Activated CD4-positive, alpha-beta T cell treated with anti-CD3 and anti-CD28 coated beads, Interleukin-2, amount 50 U/mL, for 16 hours (primary cell): ENCODE measurements around the gene NCKAP1.

Source experiments
- DNase-seq: peaks from one replicate; pipeline ENCODE4 v3.0.0-alpha.2; 2020

Gene NCKAP1

DNA sequence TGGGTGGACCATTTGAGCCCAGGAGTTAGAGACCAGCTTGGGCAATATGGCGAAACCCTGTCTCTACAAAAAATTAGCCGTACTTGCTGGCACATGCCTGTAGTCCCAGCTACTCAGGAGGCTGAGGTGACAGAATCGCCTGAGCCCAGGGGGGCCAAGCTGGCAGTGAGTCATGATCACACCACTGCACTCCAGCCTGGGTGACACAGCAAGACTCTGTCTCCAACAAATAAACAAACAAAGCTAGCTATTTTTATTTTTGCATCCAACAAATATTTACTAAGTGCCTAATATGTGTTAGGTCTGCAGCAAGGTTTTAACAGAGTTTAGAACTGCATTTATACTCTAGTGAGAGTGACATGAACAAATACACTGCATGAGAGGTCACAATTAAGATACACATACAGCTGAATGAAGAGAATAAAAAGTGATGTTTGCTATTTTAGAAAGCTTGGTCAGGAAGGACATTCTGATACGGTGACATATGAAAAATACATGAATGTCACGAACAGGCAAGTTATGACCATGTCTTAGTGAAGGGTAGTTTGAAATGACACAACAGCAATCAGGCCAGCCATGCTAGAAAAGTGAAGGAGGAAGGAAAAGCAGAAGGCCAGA, 88.6 kb downstream of the NCKAP1 start:
- peak; percentile 56 for DNase-seq

DNA sequence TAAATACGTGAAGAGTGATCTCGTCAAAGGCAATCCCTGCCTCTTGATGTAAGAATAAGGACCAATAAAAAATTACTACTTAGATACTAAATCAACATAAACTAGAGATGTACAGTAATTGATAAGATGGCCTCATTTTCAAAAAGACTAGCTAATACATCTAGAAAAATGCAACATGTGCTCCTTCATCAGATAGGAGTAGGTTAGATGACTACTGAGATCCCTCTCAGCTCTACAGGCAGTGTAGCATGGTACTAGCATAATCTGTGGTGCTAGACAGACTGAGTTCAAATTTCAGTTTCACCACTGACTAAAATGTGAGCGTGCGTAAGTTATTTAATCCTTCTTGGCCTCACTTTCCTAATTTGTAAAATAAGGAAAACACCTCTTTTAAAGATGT, 89.2 kb downstream of the NCKAP1 start:
- peak; percentile 24 for DNase-seq

DNA sequence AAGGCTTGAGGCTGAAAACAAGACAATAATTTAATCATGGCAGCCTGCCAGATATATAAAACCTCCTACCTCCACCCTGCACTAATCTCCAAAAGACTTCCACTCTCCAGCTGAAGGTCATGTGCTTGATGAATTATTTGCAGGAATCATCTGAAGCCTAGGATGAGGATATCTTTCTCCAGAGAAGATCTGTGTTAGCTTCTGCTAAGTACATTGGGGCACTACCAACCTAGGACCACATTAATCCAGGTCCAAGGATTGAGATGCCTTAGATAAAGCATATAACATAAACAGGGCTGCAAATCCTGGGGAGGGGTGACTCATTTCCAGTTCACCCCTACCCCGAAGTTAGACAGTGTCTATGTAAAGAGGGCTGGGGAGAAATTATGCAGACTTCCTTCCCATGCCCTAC, 91.3 kb downstream of the NCKAP1 start:
- DNase-seq = no peak

DNA sequence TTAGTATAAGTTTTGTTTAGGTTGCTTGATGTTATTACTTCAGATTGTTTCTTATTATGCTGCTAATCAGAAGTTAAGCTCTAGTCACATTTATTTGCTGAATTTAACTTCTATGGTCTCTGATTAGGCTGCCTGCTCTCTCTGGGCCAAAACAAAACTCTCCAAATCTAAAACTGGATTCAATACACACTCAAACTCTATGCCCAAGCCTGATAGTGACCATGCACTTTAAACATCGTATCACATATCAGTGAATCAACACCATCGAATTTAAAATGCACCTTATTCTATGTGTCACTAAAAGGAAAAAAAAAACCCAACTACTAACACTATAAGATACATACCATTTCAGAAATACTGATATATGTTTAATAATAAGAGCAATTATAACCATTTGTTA, 94.9 kb downstream of the NCKAP1 start:
- DNase-seq = no peak

DNA sequence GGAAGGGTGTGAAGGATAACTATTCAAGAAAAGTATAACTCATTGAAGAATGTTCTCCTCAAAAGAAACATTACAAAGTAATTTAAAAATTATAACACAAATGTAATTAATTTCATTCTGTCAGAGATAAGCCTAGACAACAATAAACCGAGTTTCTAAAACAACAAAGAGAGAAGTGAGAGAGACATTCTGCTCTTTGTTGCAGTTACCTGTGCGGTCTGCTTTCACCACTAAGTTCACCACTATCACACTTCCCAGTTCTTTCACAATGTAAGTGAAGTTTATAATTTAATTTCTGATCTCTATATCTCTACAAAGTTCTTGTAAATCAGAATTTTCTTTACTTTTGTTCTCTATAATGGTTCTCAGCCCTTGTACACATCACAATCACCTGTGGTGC, 95.5 kb downstream of the NCKAP1 start:
- no peak for DNase-seq

DNA sequence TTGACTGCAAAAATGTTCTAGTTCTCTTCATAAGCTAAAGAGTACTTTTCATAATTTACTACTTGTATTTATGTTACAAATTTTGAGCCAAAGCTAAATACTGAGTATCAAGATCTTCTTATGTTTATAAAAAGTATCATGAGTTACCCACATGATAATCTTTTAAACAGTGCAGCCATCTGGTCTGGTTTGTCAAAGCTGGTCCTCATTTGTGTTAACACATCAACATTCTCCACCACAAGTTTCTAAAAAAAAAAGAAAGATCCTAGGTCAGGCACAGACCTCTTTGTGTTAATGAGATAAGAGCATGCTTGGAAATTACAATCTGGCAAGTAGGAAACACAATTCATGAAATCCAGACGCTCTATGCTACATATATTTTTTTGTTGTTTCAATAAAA, 96.3 kb downstream of the NCKAP1 start:
- no peak for DNase-seq

DNA sequence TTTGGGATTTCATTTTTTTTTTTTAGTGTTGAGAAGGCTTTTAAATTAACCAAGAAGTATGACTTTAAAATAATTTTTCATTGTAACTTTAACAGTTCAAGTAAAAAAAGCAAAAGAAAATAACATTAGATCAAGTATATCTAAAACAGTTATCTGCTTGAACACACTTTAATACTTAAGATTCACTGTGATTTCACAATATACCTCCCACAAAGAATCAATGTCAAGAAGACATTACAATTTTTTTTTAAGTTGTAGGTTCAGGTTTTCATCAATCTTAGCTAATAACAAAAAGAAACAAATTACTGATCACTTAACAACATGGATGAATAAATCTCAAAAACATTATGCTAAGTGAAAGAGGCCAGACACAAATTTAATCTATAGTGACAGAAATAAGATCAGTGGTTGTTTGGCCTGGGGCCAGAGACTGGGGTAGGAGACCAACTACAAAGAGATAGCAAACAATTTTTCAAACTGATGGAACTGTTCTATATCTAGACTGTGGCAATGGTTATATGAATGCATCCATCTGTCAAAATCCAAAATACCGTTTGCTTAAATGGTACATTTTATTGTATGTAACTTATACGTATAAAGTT, 97.0 kb downstream of the NCKAP1 start:
- no peak for DNase-seq

DNA sequence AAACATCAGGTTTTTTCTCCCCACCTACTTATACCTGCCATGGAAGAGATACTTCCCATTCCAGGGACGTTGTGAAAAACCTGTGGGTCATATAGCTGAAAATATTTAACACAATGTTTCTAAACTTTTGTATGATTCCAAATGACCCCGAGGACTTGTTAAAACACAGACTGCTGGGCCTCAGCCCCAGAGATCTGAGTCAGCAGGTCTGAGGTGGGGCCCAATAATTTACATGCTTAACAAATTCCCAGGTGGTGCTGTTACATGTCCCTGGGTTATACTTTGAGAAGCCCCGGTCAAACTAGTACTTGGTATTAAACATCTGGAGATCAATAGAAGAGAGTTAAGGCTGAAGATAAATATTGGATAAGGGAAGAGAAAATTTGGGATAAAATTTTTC, 100.4 kb downstream of the NCKAP1 start:
- DNase-seq = no peak

DNA sequence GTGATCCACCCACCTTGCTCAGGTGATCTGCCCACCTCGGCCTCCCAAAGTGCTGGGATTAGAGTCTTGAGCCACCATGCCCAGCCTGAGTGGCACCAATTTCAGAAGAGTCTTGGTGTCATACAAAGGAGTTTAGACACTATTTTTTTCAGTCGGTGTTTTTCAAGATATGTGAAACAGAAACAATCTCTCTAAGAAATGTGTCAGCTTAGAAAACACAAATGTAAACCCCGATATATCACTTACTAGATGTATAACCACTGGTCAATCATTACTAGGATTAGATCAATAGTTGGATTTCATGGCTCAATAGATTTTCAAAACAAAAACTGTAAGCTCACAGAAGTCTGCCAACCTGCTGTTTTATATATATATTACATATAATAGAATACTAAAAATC, 104.6 kb downstream of the NCKAP1 start:
- no peak for DNase-seq

DNA sequence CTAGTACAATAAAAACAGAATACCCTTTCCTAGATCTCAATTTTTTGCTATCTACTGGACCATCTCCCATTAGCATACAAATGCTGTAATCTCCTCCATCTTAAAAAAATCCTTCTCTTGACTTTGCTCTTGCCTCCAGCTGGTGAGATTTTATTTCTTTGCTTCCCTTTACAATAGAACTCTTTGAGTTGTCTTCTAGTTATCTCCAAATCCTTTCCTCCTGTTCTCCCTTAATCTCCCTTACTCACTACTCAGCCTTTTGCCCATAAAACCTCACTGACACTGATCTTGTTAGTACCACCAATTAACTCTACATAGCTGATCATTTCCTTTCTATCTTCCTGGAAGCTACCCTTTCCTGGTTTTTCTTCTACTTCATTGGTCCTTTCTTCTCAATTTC, 108.3 kb downstream of the NCKAP1 start:
- DNase-seq = no peak

DNA sequence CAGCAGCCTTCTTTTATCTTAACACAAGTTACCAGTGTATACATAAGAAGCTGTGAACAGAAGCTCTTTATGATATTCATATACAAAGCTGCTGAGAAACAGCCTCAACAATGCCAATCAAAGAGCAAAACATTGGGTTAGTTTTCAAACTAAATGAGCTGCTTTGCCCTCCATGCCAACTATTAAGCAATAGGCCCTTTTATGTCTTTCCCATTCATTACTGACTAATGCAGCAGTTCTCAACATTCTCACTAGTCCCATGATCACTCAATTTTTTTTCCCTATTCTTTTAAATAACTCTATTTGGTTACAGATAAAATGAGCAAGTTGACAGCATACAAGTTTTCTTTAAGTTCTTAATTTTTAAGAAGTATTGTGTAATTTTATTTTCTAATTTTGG, 114.0 kb downstream of the NCKAP1 start:
- DNase-seq = no peak

DNA sequence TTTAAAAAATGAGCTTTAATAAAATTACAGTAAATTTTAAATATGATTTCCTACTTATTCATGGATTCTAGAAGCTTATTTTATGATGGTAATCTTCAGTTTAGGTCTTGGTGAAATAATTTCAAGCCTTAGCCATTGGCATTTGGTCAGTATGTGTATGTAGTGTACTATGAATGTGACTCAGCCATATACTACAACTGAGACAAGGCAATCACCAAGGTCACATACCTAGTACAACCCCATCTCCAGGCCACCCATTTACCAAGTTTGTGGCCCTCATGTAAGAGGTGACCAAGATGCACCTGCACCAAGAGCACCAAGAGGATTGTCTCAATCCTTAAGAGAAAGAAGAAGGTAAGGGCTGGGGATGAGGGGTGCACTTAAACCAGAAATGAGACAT, 117.0 kb downstream of the NCKAP1 start:
- no peak for DNase-seq

DNA sequence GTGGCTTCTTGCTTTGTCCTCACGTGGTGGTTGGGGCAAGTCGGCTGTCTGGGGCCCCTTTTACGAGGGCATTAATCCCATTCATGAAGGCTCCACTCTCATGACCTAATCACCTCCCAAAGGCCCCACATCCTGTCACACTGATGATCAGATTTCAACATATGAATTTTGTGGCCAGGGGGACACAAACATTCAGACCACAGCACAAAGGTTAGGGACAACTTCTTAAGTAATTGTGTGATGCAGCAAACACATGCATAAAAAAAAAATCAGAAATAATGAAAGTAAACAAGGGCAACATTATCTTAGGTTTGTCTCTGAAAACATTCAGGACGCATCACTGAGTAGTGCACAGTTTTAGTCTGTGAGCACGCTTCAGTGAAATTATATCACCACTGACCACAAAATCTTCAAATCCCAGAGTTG, 117.6 kb downstream of the NCKAP1 start:
- DNase-seq = no peak

DNA sequence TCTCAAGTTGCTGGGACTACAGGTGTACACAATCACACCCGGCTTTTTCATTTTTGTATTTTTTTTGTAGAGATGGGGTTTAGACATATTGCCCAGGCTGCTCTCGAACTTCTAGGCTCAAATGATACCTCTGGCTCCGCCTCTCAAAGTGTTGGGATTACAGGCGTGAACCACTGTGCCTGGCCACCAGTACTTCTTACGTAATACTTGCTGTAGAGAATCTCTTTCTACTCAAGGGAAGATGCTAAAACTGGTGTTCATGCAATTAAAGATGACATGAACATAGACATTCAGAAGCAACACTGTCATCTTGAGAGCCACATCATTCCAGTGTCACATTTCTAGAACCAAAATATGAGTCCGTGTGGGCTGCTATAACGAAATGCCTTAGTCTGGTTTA, 118.2 kb downstream of the NCKAP1 start:
- DNase-seq = no peak

DNA sequence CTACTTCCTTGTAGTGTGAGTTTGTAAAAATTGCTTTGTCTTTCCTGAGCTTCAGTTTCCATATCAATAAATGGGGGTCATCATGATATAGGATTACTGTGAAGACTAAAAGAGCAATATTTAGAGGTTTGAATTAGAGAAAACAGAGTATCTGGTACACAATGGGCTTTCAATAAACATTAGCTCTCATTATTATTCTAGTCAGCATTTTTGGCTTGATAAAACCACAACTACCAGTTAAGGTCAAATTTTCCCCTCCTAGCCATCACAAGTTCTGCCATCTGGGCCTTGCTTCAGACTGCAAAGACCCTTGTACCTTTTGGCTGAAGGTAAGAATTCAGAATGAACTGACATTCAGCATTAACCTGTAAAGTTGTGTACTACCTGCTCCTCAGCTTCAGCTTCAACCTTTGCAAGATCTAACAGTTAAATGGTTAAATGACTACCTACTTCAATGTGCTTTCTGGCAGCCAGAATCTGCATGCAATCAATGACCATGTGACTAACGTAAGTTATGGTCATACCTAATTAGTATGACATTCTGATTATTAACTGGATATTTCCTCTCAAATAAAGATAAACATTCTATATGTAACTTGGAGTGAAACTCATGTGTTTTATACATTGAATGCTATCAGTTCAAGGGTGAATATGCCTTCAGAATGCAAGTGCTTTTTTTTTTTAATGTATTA, 119.2 kb downstream of the NCKAP1 start:
- no peak for DNase-seq

DNA sequence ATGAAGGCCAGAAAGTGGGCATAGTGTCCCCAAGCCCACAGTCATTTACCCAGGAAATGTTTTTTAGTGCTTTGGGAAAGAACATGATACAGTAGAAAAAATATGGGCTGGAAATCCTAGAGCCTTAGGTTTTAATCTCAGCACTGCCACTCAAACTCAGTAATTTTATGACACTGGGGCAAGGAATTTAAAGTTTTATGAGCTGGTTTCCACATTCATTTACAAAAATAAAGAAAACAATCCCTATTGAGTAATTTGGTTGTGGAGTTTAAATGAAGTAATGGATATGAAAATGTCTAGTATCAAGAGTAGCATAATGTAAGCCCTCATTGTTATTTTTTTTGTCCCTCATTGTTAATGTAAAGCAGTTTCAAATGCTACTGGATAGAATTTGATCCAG, 120.3 kb downstream of the NCKAP1 start:
- DNase-seq = no peak

DNA sequence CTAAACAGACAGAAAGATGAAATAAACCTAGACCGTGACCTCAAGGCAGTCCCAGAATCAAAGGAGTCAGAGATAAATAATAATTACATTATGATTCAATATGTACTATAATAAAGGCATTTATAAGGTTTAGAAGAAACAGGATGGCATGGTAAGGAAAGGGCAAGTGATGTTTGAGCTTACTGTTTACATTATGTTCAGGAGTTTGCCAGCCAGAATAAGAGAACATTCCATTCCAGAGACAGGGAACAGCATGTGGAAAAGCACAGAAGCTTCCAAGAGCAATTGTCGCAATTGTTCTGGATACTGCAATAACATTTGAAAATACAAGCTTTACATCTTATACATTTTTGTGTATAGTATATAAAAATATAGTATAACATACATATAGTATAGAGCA, 121.8 kb downstream of the NCKAP1 start:
- no peak for DNase-seq

DNA sequence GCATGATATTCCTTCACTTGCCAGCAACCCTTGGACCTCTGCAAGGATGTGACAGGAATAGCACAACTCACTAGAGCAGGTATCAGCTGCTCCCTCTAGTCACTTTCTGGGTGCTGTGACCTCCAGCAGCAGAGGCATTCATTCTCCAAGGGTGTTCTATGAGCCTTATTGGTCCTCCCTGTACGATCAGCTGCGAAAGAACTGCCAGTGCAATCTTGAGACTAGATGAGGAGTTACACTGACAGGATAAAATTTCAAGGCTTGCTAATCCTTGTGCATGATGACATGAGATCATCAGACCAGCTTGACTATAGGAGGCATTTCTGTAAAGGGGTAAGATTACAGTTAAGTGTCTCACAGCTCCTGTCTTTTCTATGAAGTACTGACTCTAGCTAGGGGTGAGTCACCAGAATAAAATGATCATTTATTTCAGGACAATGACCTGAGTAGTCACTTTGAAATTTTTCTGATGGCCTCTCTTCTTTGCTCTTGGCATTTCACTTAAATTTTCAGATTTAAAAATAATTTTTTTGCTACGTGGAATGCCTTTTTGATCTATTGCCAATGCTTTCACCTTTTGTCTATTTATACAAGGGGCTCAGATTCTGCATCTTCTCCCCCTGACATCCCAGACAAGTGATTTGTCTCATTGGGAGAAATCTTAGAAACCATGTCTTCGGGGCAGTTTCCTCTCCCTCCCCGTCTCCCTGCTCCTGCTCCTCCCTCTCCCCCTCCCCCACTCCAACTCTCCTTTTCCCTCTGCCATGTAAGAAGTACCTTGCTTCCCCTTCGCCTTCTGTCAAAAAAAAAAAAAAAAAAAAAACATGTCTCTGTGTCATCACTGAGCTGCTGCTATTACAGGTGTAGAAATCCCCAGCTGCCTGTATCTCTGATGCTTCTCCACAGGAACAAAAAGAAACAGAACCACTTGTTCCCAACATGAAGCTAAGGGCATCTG, 122.6 kb downstream of the NCKAP1 start:
- no peak for DNase-seq

DNA sequence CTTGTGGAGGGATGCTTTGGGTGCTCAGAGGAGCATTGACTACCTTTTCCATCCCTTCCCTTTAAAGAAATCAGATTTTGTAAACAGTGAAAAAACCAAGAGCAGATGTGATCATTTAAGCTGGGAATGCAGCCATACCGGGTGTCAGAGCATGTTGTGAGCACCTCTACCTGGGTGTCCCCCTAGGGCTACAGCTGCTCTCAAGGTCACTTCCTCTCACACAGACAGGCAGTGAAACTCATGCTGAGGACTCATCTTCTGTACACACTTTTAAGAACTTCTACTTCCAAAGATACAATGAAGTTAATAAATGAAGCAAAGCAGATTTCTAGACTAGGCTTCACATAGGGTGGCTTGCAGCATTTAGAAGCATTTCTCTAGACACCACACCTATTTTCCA, 123.4 kb downstream of the NCKAP1 start:
- DNase-seq = no peak

DNA sequence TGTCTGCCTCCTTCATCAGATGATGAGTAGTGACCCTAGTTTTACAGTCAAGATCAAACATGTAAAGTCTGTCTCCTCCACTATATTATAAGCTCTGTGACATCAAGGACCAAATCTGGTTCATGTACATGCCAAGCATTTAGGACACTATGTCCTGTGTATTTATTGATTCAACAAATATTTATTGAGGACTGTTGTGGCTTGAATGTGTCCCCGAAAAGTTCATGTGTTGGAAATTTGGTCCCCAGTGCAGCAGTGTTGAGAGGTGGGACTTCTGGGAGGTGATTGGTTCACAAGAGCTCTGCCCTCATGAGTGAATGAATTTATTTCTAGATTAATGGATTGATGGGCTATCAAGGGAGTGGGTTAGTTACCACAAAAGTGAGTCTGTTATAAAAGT, 125.2 kb downstream of the NCKAP1 start:
- DNase-seq = no peak

DNA sequence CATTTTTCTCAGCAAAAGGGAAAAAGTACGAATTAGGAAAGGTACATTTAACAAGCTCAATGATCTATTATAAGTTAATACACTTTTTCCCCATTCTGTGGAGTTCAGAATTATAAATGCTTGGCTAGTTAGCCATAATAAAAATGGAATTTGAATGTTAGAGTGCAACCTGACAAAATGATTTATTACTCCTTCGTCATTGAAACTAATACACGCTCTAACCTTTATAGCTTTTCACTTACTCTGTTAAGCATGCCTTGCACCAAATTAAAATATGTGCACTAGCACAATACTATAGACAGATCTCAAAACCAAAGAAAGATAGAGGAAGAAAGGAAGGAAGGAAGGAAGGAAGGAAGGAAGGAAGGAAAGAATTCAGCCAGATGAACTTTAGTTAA, 125.7 kb downstream of the NCKAP1 start:
- no peak for DNase-seq

DNA sequence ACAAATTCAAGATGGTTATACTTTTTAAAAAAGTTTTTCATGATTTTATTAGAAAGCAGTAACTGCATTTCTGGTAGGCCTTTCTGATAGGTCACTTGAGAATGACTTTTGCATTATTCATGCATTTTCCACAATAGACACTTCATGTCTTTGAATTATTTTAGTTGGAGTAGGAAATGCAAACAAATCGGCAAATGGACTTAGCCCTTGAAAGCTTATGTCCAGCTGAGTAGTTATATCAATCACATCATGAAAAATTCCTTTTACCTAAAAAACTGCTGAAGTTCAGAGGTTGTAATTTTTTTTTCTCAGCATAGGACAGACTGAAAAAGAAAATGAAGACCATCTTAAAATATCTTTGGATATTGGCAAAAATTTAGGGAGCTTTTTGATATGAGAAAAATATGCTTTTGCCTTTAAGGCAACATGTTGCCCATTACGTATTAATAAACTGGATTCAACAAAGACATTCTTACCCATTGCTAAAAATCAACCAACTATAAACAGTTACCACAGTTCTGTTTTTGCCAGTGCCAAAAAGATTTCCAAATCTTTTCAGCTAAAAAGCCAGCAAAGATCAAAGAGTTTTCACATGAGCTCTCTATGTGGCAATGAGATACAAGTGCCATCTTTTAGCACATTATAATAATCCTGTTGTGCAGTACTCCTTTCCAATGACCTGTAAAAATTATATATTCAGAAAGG, 126.3 kb downstream of the NCKAP1 start:
- DNase-seq = no peak

DNA sequence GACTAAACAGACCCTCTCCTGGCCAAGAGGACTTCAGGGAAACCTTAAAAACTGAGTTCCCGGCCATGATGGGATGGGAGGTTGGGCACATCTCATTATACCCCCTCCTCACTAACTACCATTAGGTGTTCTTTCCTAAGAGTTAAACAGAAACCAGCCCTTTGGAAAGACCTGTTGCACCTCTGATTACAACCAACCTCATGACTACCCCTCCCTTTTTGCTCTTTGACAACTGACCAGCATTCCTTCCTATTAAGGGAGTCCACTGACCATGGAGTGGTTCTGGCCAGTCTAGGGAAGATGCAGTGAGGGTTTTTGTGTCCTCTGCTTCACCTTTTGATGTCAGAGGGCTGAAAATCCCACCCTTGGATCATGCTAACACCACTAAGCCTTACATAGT, 127.3 kb downstream of the NCKAP1 start:
- no peak for DNase-seq
